Vagina (tissue), 2 donors: ENCODE measurements around the gene CAPN7. TPM values are rescaled to one million over a fixed set of nuclear protein-coding genes. Genes with fewer than 3 reads are reported as not detected.
"Not testable (repeated sequence)": the region's sequence is repeated elsewhere in the genome, so short reads cannot be mapped to it uniquely, and the experiment has no call there.

Source experiments
- DNase-seq, 2 donors: peaks; one replicate each; pipeline ENCODE4 v3.0.0-alpha.2; 2017; ENCODE audit errors: extremely low spot score in 2 of 2
- H3K27ac ChIP-seq: fragments of 200-600 bp; sonication (generic); one replicate; pipeline ENCODE4 v1.5.1; 2019
- H3K27me3 ChIP-seq: fragments of 200-600 bp; sonication (generic); one replicate; pipeline ENCODE4 v1.5.1; 2019
- H3K36me3 ChIP-seq, 2 donors: fragments of 200-600 bp; sonication (generic); one replicate each; pipeline ENCODE4 v1.5.1; 2017 to 2019
- H3K4me1 ChIP-seq: fragments of 200-600 bp; sonication (generic); one replicate; pipeline ENCODE4 v1.5.1; 2019
- H3K4me3 ChIP-seq, 2 donors: fragments of 200-600 bp; sonication (generic); 1 replicate in 1 of 2; 2 replicates in 1 of 2; pipeline ENCODE4 v1.5.1; 2016 to 2019
- H3K9me3 ChIP-seq: fragments of 200-600 bp; sonication (generic); one replicate; pipeline ENCODE4 v1.5.1; 2019
- CTCF ChIP-seq, 3 experiments: fragments of 450-650 bp in 2 of 3; fragments of 200-600 bp in 1 of 3; sonication (generic) in 1 of 3; IDR thresholded peaks; one replicate each; pipeline ENCODE4 v1.5.1; 2017 to 2019; ENCODE audit warnings: antibody characterized with exemption in 3 of 3, mild to moderate bottlenecking in 2 of 3, moderate library complexity in 2 of 3
- POLR2A ChIP-seq, 2 donors: fragments of 450-650 bp; IDR thresholded peaks; one replicate each; pipeline ENCODE4 v1.6.1; 2017; ENCODE audit warnings: antibody characterized with exemption in 2 of 2, mild to moderate bottlenecking in 2 of 2, moderate library complexity in 2 of 2
- POLR2AphosphoS5 ChIP-seq, 2 donors: sonication (generic); formaldehyde crosslinking; IDR thresholded peaks; one replicate each; pipeline ENCODE4 v1.9.0; 2017; ENCODE audit warnings: antibody characterized with exemption in 2 of 2, mild to moderate bottlenecking in 2 of 2, low read depth in 1 of 2; ENCODE audit not compliant: insufficient read depth in 1 of 2
- intact Hi-C: fragments of 100-400 bp; cut with DNase I; formaldehyde crosslinking; loops from one replicate; pipeline ENCODE4 v1.15.1; 2023
- total RNA-seq: library from RNA; depleted of rRNA; stranded (reverse); fragments of >200 nt; gene quantifications from one replicate; pipeline ENCODE4 v1.2.3, GENCODE V29; 2016

The CAPN7 gene
- total RNA-seq, 1 donor from 2014 or later: 72.4 TPM

GRCh38 chr3:15164340-15164739, 41.7 kb upstream of the CAPN7 start:
- H3K9me3 ChIP-seq: no peaks in the 10 kb centered on the region
- intact Hi-C loops: no loop called here
- no peak for DNase-seq
- no peaks in the 10 kb centered on the region for H3K27me3 ChIP-seq
- no peaks in the 10 kb centered on the region for H3K36me3 ChIP-seq
- TF ChIP-seq POLR2A (IDR thresholded peaks at IDR 0.05) (no peak), CTCF (IDR thresholded peaks at IDR 0.05) (no peak), POLR2AphosphoS5 (IDR thresholded peaks at IDR 0.05; ENCODE audit: insufficient read depth in 1 of 2, low read depth in 1 of 2) (no peak)
- H3K4me3 ChIP-seq: no peak overlapping the region
- no peak overlapping the region for H3K27ac ChIP-seq
- peaks cover 7% of the 10 kb centered on the region for H3K4me1 ChIP-seq

- Histone ChIP-seq H3K36me3 (no peaks in the 10 kb centered on the region), H3K4me3 (no peak overlapping the region), H3K4me1 (peaks cover 7% of the 10 kb centered on the region), H3K27ac (no peak overlapping the region), H3K9me3 (no peaks in the 10 kb centered on the region), H3K27me3 (no peaks in the 10 kb centered on the region)
- TF ChIP-seq CTCF (IDR thresholded peaks at IDR 0.05) (no peak), POLR2AphosphoS5 (IDR thresholded peaks at IDR 0.05; ENCODE audit: insufficient read depth in 1 of 2, low read depth in 1 of 2) (no peak), POLR2A (IDR thresholded peaks at IDR 0.05) (no peak)
- intact Hi-C loops: no loop called here
- no peak for DNase-seq
These were observed 41.0 kb upstream of the CAPN7 start for GRCh38 chr3:15165061-15165460.

DNA sequence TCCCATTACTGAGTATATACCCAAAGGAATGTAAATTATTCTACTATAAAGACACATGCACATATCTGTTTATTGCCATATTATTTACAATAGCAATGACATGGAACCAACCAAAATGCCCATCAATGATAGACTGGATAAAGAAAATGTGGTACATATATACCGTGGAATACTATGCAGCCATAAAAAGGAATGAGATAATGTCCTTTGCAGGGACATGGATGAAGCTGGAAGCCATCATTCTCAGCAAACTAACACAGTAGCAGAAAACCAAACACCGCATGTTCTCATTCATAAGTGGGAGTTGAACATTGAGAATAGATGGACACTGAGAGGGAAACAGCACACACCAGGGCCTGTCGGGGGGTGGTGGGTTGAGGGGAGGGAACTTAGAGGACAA, 39.7 kb upstream of the CAPN7 start:
- H3K9me3 ChIP-seq, H3K27me3 ChIP-seq, DNase-seq, intact Hi-C loops, H3K27ac ChIP-seq, H3K4me3 ChIP-seq, H3K36me3 ChIP-seq: not testable (repeated sequence)
- peaks cover 12% of the 10 kb centered on the region for H3K4me1 ChIP-seq

DNA sequence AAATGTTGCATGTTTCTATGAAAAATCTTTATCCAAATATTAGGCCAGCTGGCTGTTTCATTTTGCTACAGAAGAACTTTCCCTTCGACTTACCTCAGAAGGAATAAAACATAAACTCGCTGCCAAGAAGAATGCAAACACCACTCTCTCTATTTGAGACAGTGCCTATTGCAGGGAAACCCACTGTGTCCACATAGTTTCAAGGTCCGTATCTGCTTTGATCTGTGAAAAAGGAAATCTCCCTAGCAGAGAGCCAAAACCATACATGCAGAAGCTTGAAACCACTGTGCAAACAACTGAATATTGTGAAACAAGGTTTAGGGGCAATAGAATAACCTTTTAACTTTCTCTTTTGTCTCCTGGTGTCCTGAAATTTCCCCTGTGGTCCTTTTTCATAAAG, 35.0 kb upstream of the CAPN7 start:
- DNase-seq: no peak
- intact Hi-C loops: no loop called here
- H3K9me3 ChIP-seq: no peaks in the 10 kb centered on the region
- no peak for TF ChIP-seq POLR2A (IDR thresholded peaks at IDR 0.05)
- no peak for TF ChIP-seq CTCF (IDR thresholded peaks at IDR 0.05)
- TF ChIP-seq POLR2AphosphoS5 (IDR thresholded peaks at IDR 0.05; ENCODE audit: insufficient read depth in 1 of 2, low read depth in 1 of 2): no peak
- H3K36me3 ChIP-seq: no peaks in the 10 kb centered on the region
- H3K4me1 ChIP-seq: peaks cover 5% of the 10 kb centered on the region
- no peak overlapping the region for H3K4me3 ChIP-seq
- H3K27me3 ChIP-seq: no peaks in the 10 kb centered on the region
- no peak overlapping the region for H3K27ac ChIP-seq

DNA sequence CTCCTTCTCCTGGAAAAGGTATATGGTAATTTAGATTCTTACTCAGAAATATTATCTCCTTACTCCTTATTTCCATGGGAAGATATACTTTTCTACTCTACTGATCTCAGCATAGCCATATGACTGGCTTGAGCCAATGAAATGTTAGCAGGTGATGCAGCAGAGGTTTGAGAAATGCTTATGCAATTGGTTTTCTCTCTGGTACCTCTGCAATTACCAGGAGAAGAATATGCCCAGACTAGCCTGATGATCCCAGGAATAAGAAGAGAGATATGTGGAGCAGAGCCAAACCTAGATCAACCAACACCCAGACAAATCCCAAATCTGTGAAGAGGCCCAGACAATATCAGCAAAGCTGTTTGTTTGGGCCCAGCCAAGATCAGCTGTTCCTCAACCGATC, 33.2 kb upstream of the CAPN7 start:
- H3K27ac ChIP-seq: no peak overlapping the region
- intact Hi-C loops: no loop called here
- H3K4me1 ChIP-seq: peaks cover 5% of the 10 kb centered on the region
- no peaks in the 10 kb centered on the region for H3K27me3 ChIP-seq
- H3K4me3 ChIP-seq: no peak overlapping the region
- H3K9me3 ChIP-seq: no peaks in the 10 kb centered on the region
- H3K36me3 ChIP-seq: no peaks in the 10 kb centered on the region
- TF ChIP-seq CTCF (IDR thresholded peaks at IDR 0.05) (no peak), POLR2A (IDR thresholded peaks at IDR 0.05) (no peak), POLR2AphosphoS5 (IDR thresholded peaks at IDR 0.05; ENCODE audit: insufficient read depth in 1 of 2, low read depth in 1 of 2) (no peak)
- no peak for DNase-seq

DNA sequence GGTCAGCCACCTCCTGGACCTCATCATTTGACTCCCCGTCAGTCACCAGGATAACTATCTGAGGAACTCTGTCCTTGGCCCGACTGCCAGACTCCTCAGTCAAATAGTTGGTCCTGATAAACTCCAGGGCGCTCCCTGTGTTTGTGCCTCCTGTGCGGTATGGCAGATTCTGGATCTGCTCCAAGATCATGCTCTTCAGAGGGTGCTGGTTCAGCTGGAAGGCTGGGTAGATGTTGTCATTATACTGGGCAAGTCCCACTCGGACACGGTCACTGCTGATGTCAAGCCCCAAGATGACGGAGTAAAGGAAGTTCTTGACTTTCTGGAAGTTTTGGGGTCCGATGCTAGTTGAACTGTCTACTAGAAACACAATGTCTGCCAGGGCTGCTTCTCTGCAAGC, 31.1 kb upstream of the CAPN7 start:
- DNase-seq: no peak
- intact Hi-C loops: no loop called here
- Histone ChIP-seq H3K9me3 (no peaks in the 10 kb centered on the region), H3K27me3 (no peaks in the 10 kb centered on the region), H3K4me3 (no peak overlapping the region), H3K27ac (no peak overlapping the region), H3K36me3 (no peaks in the 10 kb centered on the region), H3K4me1 (peaks cover 5% of the 10 kb centered on the region)
- no peak for TF ChIP-seq CTCF (IDR thresholded peaks at IDR 0.05)
- TF ChIP-seq POLR2A (IDR thresholded peaks at IDR 0.05): no peak
- TF ChIP-seq POLR2AphosphoS5 (IDR thresholded peaks at IDR 0.05; ENCODE audit: insufficient read depth in 1 of 2, low read depth in 1 of 2): no peak
